B cell (primary cell): ENCODE measurements around the gene ZNRF4.

ENCODE experiments used
- CTCF ChIP-seq: fragments of 200-600 bp; IDR thresholded peaks from one replicate; pipeline ENCODE4 v1.8.0; 2022; ENCODE audit warnings: antibody characterized with exemption, mild to moderate bottlenecking
- EZH2 ChIP-seq: IDR thresholded peaks from 2 replicates; pipeline ENCODE4 v1.6.1; 2012; ENCODE audit warnings: borderline replicate concordance, low read depth, mild to moderate bottlenecking, moderate library complexity, low read length; ENCODE audit not compliant: insufficient read depth, poor library complexity, severe bottlenecking

- no peak for TF ChIP-seq CTCF
- TF ChIP-seq EZH2, result no peak
These were observed 2.3 kb upstream of the ZNRF4 start for GRCh38 chr19:5452594-5453565.
